AG08396 (cell line): ENCODE results near the gene FBH1.
"Not testable (repeated sequence)": the region's sequence is repeated elsewhere in the genome, so short reads cannot be mapped to it uniquely, and the experiment has no call there.

Source experiments
- DNase-seq: peaks from one replicate; pipeline ENCODE4 v3.0.0; 2012; ENCODE audit warnings: low spot score, mixed read lengths

The FBH1 gene

DNA sequence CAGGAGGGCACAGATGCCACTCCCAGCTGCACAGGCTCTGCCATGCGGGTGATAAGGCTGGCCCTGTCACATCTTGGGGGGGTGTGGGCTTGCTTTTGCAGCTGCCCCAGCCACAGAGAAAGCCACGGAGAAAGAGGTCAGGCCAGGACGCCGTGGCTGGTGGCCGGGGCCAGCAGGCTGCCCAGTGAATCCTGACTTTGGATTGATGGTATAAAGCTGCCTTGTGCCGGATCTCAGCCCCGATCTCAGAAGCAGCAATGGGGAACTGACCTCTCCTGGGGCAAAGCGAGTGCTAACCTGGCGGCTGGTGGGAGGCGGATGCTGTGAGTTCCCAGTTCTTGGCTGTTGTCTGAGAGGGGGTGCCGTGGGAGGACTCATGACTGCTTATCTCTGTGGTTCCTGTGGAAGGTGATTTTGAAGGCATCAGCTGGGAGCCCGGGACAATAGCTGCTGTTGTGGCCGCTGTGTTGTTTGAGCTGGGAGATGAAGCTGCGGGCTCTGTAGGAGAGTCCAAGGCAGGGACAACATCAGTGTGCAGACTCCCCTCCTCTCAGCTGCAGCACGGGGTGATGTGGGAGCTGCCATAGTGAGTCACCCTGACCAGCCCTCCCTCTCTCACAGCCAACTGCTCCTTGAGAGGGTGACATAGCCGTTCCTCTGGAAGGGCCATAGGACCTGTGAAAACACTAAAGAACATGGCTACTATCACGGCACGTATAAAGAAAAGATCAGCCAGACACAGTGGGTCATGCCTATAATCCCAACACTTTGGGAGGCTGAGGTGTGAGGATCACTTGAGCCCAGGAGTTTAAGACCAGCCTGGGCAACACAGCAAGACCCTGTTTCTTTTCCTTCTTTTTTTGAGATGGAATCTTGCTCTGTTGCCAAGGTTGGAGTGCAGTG is 70.3 kb downstream of the FBH1 start:
- peak; percentile 49 for DNase-seq

- DNase-seq, result not testable (repeated sequence)
Observed at GRCh38 chr10:5960973-5961275, 70.9 kb downstream of the FBH1 start.

DNA sequence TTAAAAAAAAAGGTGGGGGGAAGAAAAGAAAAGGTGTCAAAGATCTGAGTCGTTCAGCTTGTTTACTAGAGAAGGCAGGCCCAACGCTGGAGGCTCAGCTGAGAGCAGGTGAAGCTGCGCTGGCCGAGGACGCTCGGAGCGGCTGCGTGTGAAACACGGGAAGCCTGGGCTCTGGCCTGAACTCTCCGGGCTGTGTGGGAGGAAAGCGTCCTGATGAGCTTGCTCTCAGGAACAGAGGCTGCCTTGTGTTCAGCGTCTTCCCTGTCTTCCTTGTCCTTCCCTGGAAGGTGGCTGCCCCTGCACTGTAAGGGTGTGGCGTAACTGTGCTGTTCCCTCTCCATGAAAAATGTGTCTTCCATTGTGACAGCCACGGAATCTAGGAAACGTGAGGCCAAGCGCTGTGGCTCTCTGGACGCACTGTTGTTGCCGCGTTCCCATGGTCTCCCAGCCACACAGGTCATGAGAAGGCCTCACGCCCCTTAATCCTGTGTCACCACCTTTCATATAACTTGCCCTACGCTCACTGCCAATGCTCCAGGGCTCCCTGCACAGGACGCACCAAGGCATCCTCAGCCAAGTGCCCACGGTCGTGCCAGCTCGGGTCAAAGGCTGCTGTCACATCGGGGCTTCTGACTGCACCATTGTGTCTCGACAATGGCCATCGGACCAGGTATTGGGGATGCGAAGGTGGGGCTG is 71.5 kb downstream of the FBH1 start:
- no peak for DNase-seq

GRCh38 chr10:5962358-5962940 is 72.4 kb downstream of the FBH1 start:
- not testable (repeated sequence) for DNase-seq

DNA sequence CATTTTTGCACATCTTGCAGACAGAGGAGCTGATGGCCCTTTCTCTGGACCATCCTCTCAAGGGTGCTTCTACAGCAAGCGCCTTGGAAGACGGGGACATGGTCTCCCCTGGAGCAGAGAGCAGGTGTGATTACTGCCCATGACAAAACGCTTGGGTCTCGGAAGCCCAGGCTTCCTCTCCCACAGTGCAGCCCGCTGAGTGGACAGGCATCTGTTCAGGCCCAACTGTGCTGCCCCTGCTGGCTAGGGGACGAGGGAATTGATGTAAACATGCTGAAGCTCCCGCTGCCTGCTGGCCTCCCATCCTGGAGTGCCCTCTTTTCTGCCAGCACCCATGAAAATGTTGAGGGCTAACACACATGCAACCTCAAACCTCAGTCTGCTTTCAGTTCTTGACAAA is 73.0 kb downstream of the FBH1 start:
- DNase-seq, result no peak

GRCh38 chr10:5963591-5963990 is 73.5 kb downstream of the FBH1 start:
- no peak for DNase-seq

GRCh38 chr10:5964736-5965135 is 74.7 kb downstream of the FBH1 start:
- DNase-seq, result no peak

DNA sequence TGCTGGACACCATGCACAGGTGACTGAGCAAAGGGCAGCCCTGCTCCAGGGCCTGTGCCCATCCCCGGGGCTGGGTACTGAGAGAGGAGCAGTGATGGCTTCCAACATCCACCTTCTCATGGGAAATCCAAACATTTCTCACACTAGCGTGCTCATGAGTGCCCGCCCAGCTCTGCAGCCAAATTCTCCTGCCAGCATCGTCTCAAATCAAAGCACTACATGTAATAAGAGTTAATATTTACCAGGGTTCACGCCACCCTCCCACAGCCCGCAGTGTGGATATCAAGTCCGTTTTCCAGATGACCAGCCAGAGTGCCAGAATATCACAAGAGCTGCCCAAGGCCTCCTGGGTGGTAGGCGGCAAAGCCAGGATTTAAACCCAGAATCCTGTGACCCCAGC is 75.2 kb downstream of the FBH1 start:
- no peak for DNase-seq

- DNase-seq, result no peak
Observed at GRCh38 chr10:5968037-5968680, 78.1 kb downstream of the FBH1 start.

DNA sequence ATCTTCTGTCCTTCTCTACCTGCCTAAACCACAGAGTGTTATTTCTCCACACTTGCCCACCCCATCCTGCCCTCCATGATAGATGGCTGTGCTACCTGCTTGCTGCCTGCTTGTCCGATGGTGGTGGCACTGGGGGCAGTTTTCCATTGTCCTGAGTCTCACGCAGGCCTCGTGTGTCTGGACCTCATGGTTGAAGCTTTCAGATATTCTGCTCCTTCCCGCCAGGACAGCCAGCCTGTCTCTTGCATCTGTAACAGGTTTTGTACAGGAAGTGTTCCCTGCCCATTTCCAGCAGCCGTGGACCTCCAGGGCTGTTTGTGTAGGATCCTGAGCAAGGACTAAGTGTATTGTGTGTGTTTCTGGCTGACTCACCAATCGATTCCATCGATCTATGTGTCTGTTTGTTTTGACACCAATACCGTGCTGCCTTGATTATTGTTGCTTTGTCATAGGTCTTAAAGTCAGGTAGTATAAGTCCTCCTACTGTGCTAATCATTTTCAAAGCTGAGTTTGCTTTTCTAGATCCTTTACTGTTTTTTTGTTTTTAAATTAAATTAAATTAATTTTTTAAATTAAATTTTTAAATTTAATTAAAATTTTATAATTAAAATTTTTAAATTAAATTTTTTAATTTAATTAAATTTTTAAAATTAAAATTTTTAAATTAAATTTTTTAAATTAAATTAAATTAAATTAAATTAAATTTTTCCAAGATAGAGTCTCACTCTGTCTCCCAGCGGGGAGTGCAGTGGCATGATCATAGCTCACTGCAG is 78.8 kb downstream of the FBH1 start:
- DNase-seq, result no peak

DNA sequence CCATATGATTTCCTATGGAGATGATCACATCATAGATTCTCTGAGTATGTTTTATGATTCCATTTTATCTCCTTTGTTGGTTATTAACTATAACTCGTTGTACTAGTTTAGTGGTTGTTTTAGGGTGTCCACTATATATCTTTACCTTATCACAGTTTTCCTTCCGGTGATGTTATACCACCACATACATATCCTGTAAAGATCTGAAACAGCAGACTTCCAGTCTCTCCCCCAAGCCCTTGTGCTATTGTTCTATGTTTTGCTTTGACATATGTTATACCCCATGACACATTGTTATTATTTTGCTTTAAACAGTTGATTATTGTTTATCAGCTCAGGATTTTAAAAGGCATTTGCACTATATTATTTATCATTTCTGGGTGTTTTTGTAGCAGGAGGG is 80.0 kb downstream of the FBH1 start:
- no peak for DNase-seq

DNA sequence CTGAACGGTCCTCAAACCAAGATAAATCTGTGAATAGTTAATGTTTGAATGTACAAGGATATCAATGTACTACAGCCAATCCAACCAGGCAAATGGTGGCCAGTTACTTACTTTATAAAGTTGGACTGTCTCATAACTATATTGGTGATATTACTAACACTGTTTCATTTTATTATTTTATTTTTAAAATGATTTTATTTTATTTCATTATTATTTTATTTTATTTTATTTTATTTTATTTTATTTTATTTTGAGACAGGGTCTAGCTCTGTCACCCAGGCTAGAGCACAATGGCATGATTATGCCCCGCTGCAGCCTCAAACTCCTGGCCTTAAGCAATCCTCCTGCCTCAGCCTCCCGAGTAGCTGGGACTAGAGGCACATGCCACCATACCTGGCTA is 80.5 kb downstream of the FBH1 start:
- DNase-seq, result no peak

GRCh38 chr10:5971315-5971832 is 81.3 kb downstream of the FBH1 start:
- DNase-seq, result no peak

DNA sequence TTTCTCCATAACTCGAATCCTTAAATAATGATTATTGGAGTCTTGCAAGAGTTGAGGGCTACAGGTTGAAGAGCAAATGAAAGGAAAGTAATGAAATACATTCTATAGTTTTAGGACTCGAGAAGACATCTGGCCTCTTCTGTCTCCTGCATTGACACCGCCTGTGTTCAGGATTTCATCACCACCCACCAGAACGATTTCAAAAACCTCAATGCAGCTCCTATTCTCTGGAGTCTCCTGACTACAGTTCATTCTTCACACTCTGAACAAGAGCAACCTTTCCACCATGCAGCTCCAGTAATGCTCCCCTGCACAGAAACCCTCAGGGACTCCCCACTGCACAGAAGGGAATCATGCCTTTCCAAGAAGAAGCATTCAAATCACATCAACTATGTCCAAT is 81.8 kb downstream of the FBH1 start:
- DNase-seq, result no peak

- no peak for DNase-seq
Observed at GRCh38 chr10:5973069-5973468, 83.0 kb downstream of the FBH1 start.

GRCh38 chr10:5975641-5976473 is 85.8 kb downstream of the FBH1 start:
- peak; percentile 65 for DNase-seq

DNA sequence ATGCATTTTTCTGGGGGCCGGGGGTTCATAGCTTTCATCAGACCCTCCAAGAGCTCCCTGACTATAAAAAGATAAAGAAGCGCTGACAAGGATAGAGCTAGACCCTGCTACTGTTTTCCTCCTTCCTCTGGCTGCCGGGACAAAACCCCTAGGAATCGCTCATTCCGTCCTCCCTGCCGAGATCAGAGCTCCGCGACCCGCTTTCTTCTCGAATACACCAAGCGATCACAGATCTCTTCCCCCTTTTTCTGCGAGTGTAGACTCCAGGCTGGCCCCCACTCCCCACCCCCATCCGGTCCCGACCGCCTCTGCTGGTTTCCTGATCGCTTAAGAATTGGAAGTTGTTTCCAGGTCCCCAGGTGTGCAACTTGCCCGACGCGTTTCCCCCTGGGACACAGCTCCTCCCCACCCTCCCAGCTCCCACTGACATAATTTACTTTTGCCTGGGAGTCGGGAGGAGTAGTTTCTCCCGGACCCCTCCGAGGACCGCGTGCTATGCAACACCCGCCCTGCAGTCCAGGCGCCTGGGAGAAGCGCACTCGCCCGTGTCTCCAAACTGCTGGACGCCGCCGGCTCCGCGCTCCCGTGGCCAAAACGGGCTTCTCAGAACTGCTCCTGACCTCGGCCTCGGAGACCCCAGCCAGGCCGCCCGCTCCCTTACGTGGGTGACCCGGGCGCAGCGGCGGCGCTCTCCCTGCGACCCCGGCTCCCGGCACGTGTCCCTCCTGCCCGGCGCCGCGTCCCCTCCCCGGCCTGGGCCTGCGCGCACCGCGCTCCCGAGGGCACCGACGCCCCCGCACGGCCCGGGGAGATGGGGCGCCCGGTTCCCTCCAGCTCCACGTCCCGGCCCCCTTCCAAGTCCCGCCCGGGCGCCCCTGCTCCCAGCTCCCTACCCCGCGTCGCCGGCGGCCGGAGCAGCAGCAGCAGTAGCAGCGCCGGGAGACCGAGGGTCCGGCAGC is 86.7 kb downstream of the FBH1 start:
- DNase-seq, result peak; percentile 64

DNA sequence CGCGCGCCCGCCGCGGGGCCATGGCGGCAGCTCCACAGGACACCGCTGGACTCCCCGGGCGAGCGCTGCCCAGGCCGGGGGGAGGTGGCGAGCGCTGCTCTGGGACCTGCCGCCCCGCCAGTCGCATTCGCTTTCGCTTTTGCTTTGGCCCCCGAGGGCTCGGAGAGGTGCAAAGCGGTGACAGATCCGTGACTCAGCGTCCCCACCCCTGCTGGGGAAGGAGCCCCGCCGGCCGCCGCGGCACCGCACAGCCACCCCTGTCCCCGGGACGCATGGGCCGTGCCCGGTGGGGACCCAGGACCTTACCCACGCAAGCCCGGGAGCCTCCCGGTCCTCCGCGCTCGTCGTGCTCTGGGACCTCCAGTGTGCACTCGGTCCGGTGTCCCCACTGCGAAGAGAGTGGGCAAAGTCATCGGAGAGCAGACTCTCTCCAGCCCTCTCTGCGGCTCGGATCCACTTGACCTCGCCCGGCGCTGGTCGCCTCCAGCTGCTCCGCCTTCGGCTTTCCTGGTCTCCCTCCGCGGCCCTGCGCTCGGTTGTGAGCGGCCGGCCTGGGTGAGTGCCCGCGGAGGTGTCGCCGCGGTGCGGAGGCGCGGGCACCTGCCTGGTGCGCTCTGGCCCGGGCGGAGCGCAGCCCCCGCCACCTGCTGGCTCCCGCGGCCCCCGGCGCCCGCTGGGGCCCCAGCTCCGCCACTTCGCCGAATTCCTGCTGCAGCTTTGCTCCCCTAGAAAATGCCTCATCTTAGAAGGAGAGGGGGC is 87.6 kb downstream of the FBH1 start, which contains the start of gene IL15RA:
Gene IL15RA (minus strand): TSS at position 73 of the 759 bp plus-strand sequence. CDS start 51 bp downstream, at position 22.
- peak; percentile 93 for DNase-seq

- no peak for DNase-seq
Observed at GRCh38 chr10:5978230-5978489, 88.1 kb downstream of the FBH1 start.
